Stomach smooth muscle (tissue), 2 donors: Measurements from ENCODE around the gene ABHD17C.

Source experiments
- H3K27ac ChIP-seq: one replicate; pipeline ENCODE4 v1.7.0; 2013; ENCODE audit warnings: mild to moderate bottlenecking, low read length, inconsistent platforms
- H3K27me3 ChIP-seq, 2 donors: one replicate each; pipeline ENCODE4 v1.7.0; 2013; ENCODE audit warnings: low read length in 2 of 2; ENCODE audit not compliant: insufficient read depth in 2 of 2, control insufficient read depth in 1 of 2
- H3K36me3 ChIP-seq, 2 donors: one replicate each; pipeline ENCODE4 v1.7.0; 2013; ENCODE audit warnings: low read length in 2 of 2; ENCODE audit not compliant: control insufficient read depth in 2 of 2, insufficient read depth in 2 of 2
- H3K4me1 ChIP-seq: one replicate; pipeline ENCODE4 v1.7.0; 2013; ENCODE audit warnings: low read length; ENCODE audit not compliant: control insufficient read depth, insufficient read depth
- H3K4me3 ChIP-seq, 2 donors: one replicate each; pipeline ENCODE4 v1.7.0; 2013; ENCODE audit warnings: low read length in 2 of 2
- H3K9ac ChIP-seq, 2 donors: one replicate each; pipeline ENCODE4 v1.7.0; 2013; ENCODE audit warnings: low read length in 2 of 2, mild to moderate bottlenecking in 1 of 2
- H3K9me3 ChIP-seq, 2 donors: one replicate each; pipeline ENCODE4 v1.7.0; 2013; ENCODE audit warnings: low read length in 2 of 2; ENCODE audit not compliant: control insufficient read depth in 2 of 2
- donor health status: healthy.
- donor health status: Pancreatic carcinoma.

ABHD17C gene

DNA sequence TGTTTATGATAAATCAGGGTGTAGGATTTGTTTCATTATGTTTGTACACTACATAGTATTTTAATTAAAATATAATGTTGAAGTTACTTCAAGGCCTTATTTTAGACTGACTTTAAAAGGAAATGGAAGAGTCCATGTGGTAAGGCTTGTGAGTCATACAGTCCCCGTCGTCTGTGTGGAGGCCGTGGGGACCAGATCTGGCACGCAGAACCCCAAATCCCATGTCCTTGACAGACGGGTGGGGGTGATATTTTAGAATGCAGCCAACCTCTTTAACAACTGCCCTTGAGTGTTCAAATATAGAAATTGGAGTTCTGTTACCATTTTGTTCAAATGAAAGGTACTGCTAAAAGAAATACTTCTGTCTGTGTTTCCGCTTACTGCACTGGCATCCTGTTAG lies 35.8 kb downstream of the ABHD17C start:
- H3K36me3 ChIP-seq = no peaks in the 10 kb centered on the region
- H3K27ac ChIP-seq = no peak overlapping the region
- no peak overlapping the region for H3K4me3 ChIP-seq
- no peaks in the 10 kb centered on the region for H3K9me3 ChIP-seq
- peaks cover 19% of the 10 kb centered on the region for H3K4me1 ChIP-seq
- no peaks in the 10 kb centered on the region for H3K27me3 ChIP-seq
- no peak overlapping the region for H3K9ac ChIP-seq

DNA sequence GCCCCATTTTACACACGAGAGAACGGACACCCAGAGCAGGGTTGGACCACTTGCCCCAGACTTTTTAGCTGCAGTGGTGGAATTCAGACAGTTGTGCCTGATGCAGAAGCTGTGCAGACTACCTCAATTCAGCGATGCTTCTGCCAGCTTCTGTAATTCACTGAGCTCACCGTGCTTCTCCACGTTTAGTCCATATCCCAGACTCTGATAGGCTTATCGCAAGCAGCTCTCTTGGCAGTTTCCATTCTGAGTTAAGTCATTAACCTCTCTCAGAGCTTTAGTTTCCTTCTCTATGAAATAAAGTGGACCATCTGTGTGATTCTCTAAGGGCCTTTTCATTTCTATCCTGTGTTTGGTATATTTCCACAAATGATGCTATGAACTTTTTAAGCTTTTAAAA lies 37.1 kb downstream of the ABHD17C start:
- peaks cover 27% of the 10 kb centered on the region for H3K4me1 ChIP-seq
- H3K4me3 ChIP-seq = no peak overlapping the region
- no peaks in the 10 kb centered on the region for H3K27me3 ChIP-seq
- H3K36me3 ChIP-seq = no peaks in the 10 kb centered on the region
- H3K9me3 ChIP-seq = no peaks in the 10 kb centered on the region
- no peak overlapping the region for H3K9ac ChIP-seq
- no peak overlapping the region for H3K27ac ChIP-seq

DNA sequence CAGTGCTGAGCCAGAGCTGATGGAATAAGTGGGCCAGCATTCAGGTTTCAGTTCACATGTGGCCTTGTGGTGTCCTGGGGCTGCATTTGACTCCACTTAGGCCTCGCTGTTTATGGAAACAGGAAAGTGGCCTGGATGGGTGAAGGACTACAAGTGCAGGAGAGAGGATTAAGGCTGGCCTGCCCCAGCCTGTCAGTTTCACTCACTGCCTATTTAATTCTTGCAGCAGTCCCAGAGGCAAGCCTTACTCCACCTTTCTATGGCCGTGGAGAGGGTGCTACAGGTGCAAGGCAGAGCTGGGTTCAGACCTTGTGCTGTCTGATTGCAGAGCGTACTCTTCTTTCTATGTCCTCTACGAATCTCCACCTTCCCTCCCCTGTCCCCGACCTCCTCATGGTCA lies 37.7 kb downstream of the ABHD17C start:
- peaks cover 23% of the 10 kb centered on the region for H3K4me1 ChIP-seq
- no peak overlapping the region for H3K27ac ChIP-seq
- no peak overlapping the region for H3K4me3 ChIP-seq
- H3K36me3 ChIP-seq = no peaks in the 10 kb centered on the region
- no peak overlapping the region for H3K9ac ChIP-seq
- H3K9me3 ChIP-seq = no peaks in the 10 kb centered on the region
- H3K27me3 ChIP-seq = no peaks in the 10 kb centered on the region

DNA sequence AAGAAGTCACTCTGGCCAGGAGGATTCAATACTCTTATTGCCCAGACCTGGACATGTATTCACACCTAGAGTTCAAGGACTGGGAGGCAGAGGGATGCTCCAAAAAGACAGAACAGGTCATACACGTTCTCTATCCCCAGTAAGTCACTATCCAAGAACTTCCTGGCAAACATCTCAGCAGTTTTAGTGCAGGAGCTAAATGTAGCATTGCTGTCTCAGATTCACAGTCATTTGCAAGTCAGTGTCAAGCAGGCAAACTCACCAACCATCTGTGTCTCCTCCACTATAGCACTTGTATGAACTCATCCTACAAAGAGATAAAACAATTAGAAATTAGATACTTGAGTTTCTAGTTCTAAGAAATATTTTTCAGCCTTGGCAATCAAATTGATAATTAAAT lies 38.4 kb downstream of the ABHD17C start:
- H3K9me3 ChIP-seq = no peaks in the 10 kb centered on the region
- H3K27me3 ChIP-seq = no peaks in the 10 kb centered on the region
- peaks cover 23% of the 10 kb centered on the region for H3K4me1 ChIP-seq

DNA sequence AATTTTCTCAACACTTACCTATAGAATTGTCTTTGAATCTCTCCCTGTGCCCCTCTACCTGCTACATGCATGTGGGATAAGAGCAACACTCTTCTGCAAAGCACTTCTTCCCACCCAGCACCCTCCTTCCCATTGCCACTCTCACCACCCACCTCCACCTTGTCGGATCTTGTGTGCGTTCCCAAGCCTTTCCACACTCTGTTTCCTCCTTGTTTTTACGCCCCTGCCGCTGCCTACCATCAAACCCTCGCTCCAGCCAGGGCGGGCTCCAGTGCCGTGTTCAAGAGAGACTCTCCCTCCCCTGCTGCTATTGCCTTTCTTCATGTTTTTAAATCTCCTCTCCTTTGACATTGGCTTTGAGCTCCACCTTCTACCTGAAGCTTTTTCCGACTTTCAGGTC lies 40.2 kb downstream of the ABHD17C start:
- Histone ChIP-seq H3K27ac (no peak overlapping the region), H3K36me3 (no peaks in the 10 kb centered on the region), H3K27me3 (no peaks in the 10 kb centered on the region), H3K9ac (no peak overlapping the region), H3K4me1 (peaks cover 19% of the 10 kb centered on the region), H3K9me3 (no peaks in the 10 kb centered on the region), H3K4me3 (no peak overlapping the region)

More for the DNA sequence above, 38.4 kb downstream of the ABHD17C start:
- Histone ChIP-seq H3K36me3 (no peaks in the 10 kb centered on the region), H3K4me3 (no peak overlapping the region), H3K9ac (no peak overlapping the region), H3K27ac (no peak overlapping the region)

DNA sequence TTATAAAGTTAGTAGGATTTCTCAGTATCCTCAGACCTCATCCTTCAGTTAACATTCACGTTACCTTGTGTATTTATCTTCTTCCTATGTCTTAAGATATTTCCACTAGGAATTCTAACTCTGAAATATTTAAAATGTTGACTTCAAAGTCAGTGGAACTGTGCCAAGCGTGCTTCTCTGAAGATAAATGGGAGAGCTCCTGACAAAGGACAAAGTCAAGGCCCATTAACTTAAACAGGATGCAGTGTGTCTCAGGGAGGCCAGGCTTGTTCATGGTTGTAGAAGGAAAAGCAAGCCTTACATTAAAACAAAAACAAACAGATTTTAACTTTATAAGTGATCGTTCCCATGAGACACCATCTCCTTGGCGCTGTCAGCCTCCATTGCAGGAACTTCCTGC lies 41.5 kb downstream of the ABHD17C start:
- H3K27ac ChIP-seq = no peak overlapping the region
- no peaks in the 10 kb centered on the region for H3K27me3 ChIP-seq

DNA sequence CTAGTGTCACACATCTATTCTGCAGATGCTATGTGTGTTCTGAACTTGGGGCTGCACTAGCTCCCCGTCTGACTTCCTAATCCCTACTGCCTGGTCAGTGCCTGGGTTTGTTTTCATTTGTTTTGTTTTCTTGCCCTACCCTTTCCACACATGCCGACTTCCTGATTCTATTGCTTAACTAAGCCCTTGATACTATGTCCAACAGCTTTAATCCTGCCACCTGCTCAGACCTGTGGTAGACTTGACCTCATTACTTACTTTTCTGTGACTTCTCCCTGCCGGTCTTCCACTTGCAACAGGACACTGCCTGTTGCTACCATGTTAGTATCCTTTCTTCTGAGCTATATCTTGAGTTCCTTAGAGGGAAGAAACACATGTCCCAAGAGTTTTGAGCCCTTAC lies 44.8 kb downstream of the ABHD17C start:
- no peaks in the 10 kb centered on the region for H3K9me3 ChIP-seq
- H3K4me1 ChIP-seq = peaks cover 9% of the 10 kb centered on the region
- no peaks in the 10 kb centered on the region for H3K36me3 ChIP-seq
- H3K27ac ChIP-seq = no peak overlapping the region
- no peak overlapping the region for H3K9ac ChIP-seq
- no peaks in the 10 kb centered on the region for H3K27me3 ChIP-seq
- no peak overlapping the region for H3K4me3 ChIP-seq

More for the DNA sequence above, 41.5 kb downstream of the ABHD17C start:
- Histone ChIP-seq H3K36me3 (no peaks in the 10 kb centered on the region), H3K4me3 (peak overlapping the region in 1 of 2 donors; percentile 44), H3K9me3 (no peaks in the 10 kb centered on the region), H3K4me1 (peaks cover 18% of the 10 kb centered on the region), H3K9ac (no peak overlapping the region)

DNA sequence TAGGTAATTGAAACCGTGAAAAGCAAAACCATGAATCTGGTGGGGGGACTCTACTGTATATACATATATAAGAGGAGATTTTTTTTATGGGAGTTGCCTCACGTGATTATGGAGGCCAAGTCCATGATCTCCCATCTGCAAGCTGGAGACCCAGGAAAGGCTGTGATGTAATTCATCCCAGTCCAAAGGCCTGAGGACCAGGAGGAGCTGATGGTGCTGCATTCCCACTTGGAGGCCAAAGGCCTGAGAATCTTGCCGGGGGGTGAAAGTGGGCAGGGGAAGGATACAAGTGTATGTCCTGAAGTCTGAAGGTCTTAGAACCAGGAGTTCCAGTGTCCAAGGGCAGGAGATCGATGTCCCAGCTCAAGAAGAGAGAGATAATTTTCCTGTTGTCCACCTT lies 47.0 kb downstream of the ABHD17C start:
- Histone ChIP-seq H3K9ac (no peak overlapping the region), H3K4me1 (no peaks in the 10 kb centered on the region), H3K9me3 (no peaks in the 10 kb centered on the region), H3K27me3 (no peaks in the 10 kb centered on the region), H3K4me3 (no peak overlapping the region), H3K36me3 (no peaks in the 10 kb centered on the region), H3K27ac (no peak overlapping the region)

DNA sequence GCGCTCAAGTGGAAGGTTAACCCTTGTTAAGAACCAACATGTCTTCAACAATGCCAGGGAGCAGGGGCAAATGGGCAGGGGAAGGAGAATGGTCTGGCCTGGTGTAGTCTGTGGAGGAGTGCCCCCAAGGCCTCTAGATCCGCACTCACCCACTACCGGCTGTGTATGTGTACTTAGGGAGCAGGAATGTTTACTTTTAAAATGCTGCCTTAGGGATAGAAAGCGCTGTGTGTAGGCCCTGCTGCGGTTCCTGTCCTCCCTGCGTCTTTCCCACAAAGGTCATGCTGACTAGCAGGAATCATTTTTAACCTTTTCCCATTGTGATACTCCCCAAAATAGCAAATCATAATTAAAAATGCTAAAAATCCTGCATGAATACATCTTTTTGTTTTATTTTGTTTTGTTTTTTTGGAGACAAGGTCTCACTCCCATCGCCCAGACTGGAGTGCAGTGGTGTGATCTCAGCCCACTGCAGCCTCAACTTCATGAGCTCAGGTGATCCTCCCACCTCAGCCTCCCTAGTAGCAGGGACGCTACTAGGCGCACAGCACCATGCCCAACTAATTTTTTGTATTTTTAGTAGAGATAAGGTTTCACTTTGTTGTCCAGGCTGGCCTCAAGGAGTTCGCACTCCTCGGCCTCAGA lies 48.2 kb downstream of the ABHD17C start:
- no peaks in the 10 kb centered on the region for H3K36me3 ChIP-seq
- no peaks in the 10 kb centered on the region for H3K9me3 ChIP-seq
- no peak overlapping the region for H3K9ac ChIP-seq
- H3K4me1 ChIP-seq = no peaks in the 10 kb centered on the region
- no peaks in the 10 kb centered on the region for H3K27me3 ChIP-seq
- H3K27ac ChIP-seq = no peak overlapping the region
- H3K4me3 ChIP-seq = no peak overlapping the region

DNA sequence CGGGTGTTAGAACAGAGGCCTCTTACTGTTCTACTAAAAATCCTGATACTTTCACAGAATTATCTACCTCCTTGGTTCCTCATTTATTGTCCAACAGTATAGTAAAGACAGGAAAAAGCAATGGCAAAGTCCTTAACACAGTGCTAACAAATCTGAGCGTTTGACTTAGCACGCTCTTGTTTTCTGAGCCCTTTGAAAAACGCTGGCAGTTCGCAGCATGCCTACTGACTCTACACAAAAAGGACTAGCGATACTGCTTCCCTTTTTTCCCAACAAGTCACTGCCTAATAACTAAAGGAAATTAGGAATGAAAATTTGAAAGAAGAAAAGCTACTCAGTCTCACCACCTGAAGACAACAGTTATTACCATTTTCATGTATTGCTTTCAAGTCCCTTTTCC lies 49.3 kb downstream of the ABHD17C start:
- no peaks in the 10 kb centered on the region for H3K9me3 ChIP-seq
- no peaks in the 10 kb centered on the region for H3K27me3 ChIP-seq
- H3K36me3 ChIP-seq = peaks cover 0 to under 1% of the 10 kb centered on the region in 2 donors
- H3K4me3 ChIP-seq = no peak overlapping the region
- H3K27ac ChIP-seq = no peak overlapping the region
- H3K9ac ChIP-seq = no peak overlapping the region
- H3K4me1 ChIP-seq = no peaks in the 10 kb centered on the region

DNA sequence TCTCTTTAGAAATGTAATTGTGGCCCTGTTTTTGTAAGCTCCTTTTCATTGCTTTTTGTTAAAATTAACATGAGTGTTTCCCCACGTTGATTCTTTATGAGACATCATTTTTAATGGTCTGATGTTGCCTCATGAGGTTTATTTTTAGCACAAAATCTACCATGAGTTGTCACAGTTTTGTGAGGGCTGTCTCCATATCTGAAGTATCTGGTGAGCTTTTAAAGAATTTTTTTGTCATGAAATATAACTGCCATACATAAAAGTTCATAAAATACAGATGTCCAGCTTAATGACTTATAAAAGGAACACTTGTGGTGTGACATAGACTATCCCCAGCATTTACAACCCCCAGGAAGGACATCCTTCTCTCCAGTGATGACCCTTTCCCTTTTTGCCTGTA lies 49.7 kb downstream of the ABHD17C start:
- Histone ChIP-seq H3K9me3 (no peaks in the 10 kb centered on the region), H3K36me3 (peaks cover 0 to 3% of the 10 kb centered on the region in 2 donors), H3K4me3 (no peak overlapping the region), H3K27ac (no peak overlapping the region), H3K4me1 (no peaks in the 10 kb centered on the region), H3K9ac (no peak overlapping the region), H3K27me3 (no peaks in the 10 kb centered on the region)
